GM12865 (cell line): Measurements from ENCODE around the gene BATF.

ENCODE experiments used
- DNase-seq: peaks from one replicate; pipeline ENCODE4 v3.0.0; 2010; ENCODE audit warnings: low read depth
- H3K4me3 ChIP-seq: 2 replicates; pipeline ENCODE4 v1.5.1; 2011; ENCODE audit warnings: mild to moderate bottlenecking, low read depth, low read length, control low read depth
- TF ChIP-seq, protein P1 (sequence below): IDR thresholded peaks from 2 replicates; pipeline ENCODE4 v1.5.1; 2011; ENCODE audit warnings: low read length, control low read depth, low read depth, inconsistent platforms; ENCODE audit not compliant: insufficient read depth; ENCODE audit errors: missing control alignments

BATF gene

DNA sequence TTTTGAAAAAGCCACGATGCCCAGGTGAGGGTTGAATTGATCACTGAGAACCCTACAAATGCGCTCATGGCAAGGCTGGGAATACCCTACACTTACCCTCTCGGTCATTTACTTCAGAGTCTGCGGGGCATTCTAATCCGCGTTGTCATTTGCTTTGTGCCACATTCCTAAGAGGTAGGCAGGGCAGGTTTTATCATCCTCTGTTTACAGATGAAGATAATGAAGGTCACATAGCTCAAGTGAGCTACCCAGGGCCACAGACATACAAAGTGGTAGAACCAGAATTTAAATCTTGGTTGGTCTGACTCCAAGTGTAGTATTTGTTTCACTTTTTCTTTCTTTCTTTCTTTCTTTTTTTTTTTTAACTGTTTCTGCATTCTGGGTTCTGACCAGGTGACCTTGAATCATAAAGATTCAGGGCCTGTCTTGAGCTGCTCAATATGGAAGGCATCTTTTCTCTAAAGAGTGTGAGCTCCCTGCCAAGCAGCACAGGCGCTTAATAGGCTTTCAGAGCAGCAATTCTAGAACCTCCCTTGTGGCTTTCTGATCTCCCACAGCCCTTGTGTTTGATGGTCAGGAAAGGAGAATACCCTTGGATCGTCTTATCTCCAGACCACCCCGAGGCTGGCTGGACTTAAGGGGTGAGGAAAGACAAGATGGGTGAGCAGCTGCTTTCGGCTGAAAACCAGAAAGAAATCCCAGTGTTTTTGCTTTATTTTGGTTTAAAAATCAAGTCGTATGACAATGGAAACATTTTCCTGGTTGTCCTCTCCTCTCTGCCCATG is 662 bp upstream of the BATF start:
- peak overlapping the region; percentile 91 for H3K4me3 ChIP-seq
- TF ChIP-seq, protein P1, sequence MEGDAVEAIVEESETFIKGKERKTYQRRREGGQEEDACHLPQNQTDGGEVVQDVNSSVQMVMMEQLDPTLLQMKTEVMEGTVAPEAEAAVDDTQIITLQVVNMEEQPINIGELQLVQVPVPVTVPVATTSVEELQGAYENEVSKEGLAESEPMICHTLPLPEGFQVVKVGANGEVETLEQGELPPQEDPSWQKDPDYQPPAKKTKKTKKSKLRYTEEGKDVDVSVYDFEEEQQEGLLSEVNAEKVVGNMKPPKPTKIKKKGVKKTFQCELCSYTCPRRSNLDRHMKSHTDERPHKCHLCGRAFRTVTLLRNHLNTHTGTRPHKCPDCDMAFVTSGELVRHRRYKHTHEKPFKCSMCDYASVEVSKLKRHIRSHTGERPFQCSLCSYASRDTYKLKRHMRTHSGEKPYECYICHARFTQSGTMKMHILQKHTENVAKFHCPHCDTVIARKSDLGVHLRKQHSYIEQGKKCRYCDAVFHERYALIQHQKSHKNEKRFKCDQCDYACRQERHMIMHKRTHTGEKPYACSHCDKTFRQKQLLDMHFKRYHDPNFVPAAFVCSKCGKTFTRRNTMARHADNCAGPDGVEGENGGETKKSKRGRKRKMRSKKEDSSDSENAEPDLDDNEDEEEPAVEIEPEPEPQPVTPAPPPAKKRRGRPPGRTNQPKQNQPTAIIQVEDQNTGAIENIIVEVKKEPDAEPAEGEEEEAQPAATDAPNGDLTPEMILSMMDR = no peak
- peak; percentile 52 for DNase-seq

GRCh38 chr14:75522983-75523318 is 682 bp downstream of the BATF start:
- DNase-seq = no peak
- H3K4me3 ChIP-seq = peak overlapping the region; percentile 91
- TF ChIP-seq, protein P1 = no peak

DNA sequence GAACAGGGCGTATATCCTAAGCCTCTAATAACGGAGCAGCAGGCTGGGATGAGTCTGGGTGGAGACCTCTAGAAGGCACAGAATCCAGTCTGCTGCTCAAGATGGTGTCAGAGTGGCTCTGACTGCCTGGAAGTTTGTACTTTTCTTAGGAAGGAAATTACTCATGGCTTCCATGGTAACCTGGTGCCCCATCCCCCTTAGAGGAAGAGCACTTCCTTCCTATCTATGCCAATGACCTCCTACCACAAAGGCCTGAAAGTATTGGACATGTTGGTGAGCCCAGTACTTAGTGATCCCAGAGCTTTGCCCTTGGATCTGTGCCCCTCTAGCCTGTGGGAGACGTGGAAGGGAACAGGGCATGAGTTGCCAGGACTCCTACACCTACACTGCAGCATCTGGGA is 1.5 kb downstream of the BATF start:
- peak; percentile 48 for DNase-seq
- peak overlapping the region; percentile 91 for H3K4me3 ChIP-seq

GRCh38 chr14:75525969-75526368 is 3.7 kb downstream of the BATF start:
- TF ChIP-seq, protein P1 = no peak
- no peak for DNase-seq
- H3K4me3 ChIP-seq = peak overlapping the region; percentile 91

More for the DNA sequence above, 1.5 kb downstream of the BATF start:
- TF ChIP-seq, protein P1 = no peak

- no peak overlapping the region for H3K4me3 ChIP-seq
- no peak for DNase-seq
- TF ChIP-seq, protein P1 = no peak
These were observed 5.3 kb downstream of the BATF start for GRCh38 chr14:75527449-75528163.

DNA sequence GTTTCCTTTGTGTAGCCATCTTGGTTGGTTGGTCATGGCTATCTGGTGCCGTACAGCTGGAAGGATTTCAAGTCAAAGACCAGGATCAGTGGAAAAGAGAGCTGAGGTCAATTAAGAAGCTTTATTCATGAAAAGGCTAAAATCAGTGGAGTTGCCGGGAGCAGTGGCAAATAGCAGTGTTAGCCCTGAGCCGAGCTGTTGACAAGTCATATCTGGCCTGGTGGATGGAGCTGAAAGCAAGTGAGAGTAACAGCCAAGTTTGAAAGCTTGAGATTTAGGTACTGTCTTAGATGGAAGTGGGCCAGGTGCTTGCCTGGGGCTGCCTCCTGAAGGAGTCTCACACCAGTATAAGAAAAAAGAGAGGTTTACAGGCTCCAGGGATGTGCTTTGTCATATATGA is 9.0 kb downstream of the BATF start:
- DNase-seq = no peak
- H3K4me3 ChIP-seq = no peak overlapping the region
- TF ChIP-seq, protein P1 = no peak
